Measurements from ENCODE around the gene SPATA6.
"Not testable (repeated sequence)": the region's sequence is repeated elsewhere in the genome, so short reads cannot be mapped to it uniquely, and the experiment has no call there.

SPATA6 gene

GRCh38 chr1:48471691-48472576 lies at the start of gene SPATA6:
Gene SPATA6 (minus strand): TSS chr1:48472204. CDS start chr1:48472008, 196 bp downstream.
- DNase-seq (ENCODE audit: low spot score): peak; percentile 94

- DNase-seq (ENCODE audit: low spot score): not testable (repeated sequence)
These were observed 47.9 kb upstream of the SPATA6 start for GRCh38 chr1:48519896-48520295.

GRCh38 chr1:48506870-48507269 lies 34.9 kb upstream of the SPATA6 start:
- DNase-seq (ENCODE audit: low spot score): no peak

- DNase-seq (ENCODE audit: low spot score): no peak
These were observed 28.8 kb upstream of the SPATA6 start for GRCh38 chr1:48500541-48501450.

GRCh38 chr1:48499211-48499735 lies 27.3 kb upstream of the SPATA6 start:
- no peak for DNase-seq (ENCODE audit: low spot score)

GRCh38 chr1:48498096-48498791 lies 26.2 kb upstream of the SPATA6 start:
- peak; percentile 68 for DNase-seq (ENCODE audit: low spot score)

GRCh38 chr1:48495911-48496310 lies 23.9 kb upstream of the SPATA6 start:
- no peak for DNase-seq (ENCODE audit: low spot score)

- no peak for DNase-seq (ENCODE audit: low spot score)
These were observed 23.2 kb upstream of the SPATA6 start for GRCh38 chr1:48495166-48495565.

GRCh38 chr1:48493970-48494769 lies 22.2 kb upstream of the SPATA6 start:
- peak; percentile 54 for DNase-seq (ENCODE audit: low spot score)

GRCh38 chr1:48493041-48493440 lies 21.0 kb upstream of the SPATA6 start:
- DNase-seq (ENCODE audit: low spot score): no peak

GRCh38 chr1:48492392-48492791 lies 20.4 kb upstream of the SPATA6 start:
- DNase-seq (ENCODE audit: low spot score): no peak

GRCh38 chr1:48488721-48489120 lies 16.7 kb upstream of the SPATA6 start:
- DNase-seq (ENCODE audit: low spot score): no peak

GRCh38 chr1:48480504-48480903 lies 8.5 kb upstream of the SPATA6 start:
- DNase-seq (ENCODE audit: low spot score): no peak

GRCh38 chr1:48480023-48480422 lies 8.0 kb upstream of the SPATA6 start:
- not testable (repeated sequence) for DNase-seq (ENCODE audit: low spot score)

GRCh38 chr1:48472638-48473037 lies 634 bp upstream of the SPATA6 start:
- DNase-seq (ENCODE audit: low spot score): no peak

GRCh38 chr1:48470950-48471690 lies 884 bp downstream of the SPATA6 start:
- no peak for DNase-seq (ENCODE audit: low spot score)

GRCh38 chr1:48470481-48470855 lies 1.5 kb downstream of the SPATA6 start:
- no peak for DNase-seq (ENCODE audit: low spot score)

- no peak for DNase-seq (ENCODE audit: low spot score)
These were observed 2.2 kb downstream of the SPATA6 start for GRCh38 chr1:48469616-48470480.

- no peak for DNase-seq (ENCODE audit: low spot score)
These were observed 5.4 kb downstream of the SPATA6 start for GRCh38 chr1:48466594-48466993.
